GM19397 (cell line): ENCODE measurements around the gene PCDHGC4.

Experiments used
- ATAC-seq: cut with Tn5 transposase; IDR thresholded peaks from one replicate; pipeline ENCODE4 v1.9.1; 2021; ENCODE audit warnings: mild to moderate bottlenecking, moderate library complexity; ENCODE audit not compliant: unreplicated experiment

Gene PCDHGC4

GRCh38 chr5:141489841-141490240, 5.0 kb downstream of the PCDHGC4 start:
- ATAC-seq, result no peak

- no peak for ATAC-seq
Measured at GRCh38 chr5:141490271-141490670, 5.4 kb downstream of the PCDHGC4 start.

DNA sequence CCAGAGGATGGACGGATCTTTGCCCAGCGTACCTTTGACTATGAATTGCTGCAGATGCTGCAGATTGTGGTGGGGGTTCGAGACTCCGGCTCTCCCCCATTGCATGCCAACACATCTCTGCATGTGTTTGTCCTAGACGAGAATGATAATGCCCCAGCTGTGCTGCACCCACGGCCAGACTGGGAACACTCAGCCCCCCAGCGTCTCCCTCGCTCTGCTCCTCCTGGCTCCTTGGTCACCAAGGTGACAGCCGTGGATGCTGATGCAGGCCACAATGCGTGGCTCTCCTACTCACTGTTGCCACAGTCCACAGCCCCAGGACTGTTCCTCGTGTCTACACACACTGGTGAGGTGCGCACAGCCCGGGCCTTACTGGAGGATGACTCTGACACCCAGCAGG, 5.9 kb downstream of the PCDHGC4 start:
- ATAC-seq, result no peak

DNA sequence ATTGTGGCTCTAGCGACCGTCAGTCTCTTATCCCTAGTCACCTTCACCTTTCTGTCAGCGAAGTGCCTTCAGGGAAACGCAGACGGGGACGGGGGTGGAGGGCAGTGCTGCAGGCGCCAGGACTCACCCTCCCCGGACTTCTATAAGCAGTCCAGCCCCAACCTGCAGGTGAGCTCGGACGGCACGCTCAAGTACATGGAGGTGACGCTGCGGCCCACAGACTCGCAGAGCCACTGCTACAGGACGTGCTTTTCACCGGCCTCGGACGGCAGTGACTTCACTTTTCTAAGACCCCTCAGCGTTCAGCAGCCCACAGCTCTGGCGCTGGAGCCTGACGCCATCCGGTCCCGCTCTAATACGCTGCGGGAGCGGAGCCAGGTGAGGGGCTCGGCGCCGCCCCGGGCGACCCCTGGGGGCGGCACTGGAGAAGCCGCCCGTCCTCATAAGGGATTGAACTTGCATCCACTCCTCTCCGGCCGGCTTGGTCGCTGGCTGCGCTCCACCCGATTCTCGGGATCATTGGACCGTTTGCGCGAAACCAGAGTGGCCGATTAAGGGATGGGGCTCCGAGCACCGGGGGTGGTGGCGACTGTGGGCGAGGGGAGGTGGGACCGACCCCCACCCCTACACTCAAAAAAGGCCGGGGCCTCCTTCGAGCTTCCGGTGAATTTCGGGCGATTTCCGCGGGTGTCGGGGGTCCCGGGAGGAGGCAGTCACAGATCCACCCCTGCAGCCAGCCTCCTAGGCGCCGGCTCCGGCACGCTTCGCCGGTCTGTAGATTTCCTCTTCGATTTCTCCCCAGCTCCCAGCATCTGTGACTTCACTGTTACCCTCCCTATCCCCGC, 6.7 kb downstream of the PCDHGC4 start:
- no peak for ATAC-seq

- ATAC-seq, result no peak
Measured at GRCh38 chr5:141492168-141492885, 7.5 kb downstream of the PCDHGC4 start.

GRCh38 chr5:141493500-141494422, 8.9 kb downstream of the PCDHGC4 start:
- no peak for ATAC-seq

- ATAC-seq, result no peak
Measured at GRCh38 chr5:141494761-141495452, 10.1 kb downstream of the PCDHGC4 start.

DNA sequence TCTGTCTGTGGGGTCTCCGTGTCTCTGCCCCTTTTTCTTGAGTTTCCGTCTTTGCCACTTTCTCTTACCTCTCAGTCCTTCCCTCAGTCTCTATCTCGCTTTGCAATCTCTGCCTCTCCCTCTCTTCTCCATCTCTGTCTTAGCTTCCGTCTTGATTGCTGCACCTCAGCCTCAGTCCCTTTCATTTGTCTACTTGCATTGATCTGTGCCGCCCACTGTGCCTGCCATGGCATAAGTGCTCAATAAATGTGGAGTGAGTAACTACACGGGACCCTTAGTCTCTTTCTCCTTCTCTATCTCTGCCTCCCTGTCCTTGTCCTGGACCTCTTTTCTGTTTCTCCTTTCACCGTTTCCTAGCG, 10.6 kb downstream of the PCDHGC4 start:
- ATAC-seq, result no peak

DNA sequence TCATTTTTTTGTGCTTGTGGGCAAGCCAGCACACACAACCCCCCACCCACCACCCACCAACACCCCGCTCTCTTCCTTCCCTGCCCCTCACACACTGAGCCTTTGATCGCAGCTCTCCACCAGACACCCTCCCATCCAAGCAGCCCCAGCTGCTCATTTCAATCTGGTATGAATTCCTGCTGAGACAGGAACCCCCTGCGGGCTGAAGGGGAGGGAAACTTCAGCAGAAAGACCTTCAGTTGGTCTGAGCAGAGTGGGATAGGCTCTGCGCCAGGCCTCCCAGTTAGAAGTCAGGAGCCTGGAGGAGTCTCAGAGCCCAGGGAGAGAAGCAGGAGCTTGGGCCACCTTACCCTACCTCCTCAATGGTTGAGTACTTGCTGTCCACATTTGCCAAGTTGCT, 11.2 kb downstream of the PCDHGC4 start:
- no peak for ATAC-seq

GRCh38 chr5:141501761-141502160, 16.9 kb downstream of the PCDHGC4 start:
- no peak for ATAC-seq

GRCh38 chr5:141503681-141504080, 18.9 kb downstream of the PCDHGC4 start:
- no peak for ATAC-seq

GRCh38 chr5:141504216-141504615, 19.4 kb downstream of the PCDHGC4 start:
- ATAC-seq, result no peak

DNA sequence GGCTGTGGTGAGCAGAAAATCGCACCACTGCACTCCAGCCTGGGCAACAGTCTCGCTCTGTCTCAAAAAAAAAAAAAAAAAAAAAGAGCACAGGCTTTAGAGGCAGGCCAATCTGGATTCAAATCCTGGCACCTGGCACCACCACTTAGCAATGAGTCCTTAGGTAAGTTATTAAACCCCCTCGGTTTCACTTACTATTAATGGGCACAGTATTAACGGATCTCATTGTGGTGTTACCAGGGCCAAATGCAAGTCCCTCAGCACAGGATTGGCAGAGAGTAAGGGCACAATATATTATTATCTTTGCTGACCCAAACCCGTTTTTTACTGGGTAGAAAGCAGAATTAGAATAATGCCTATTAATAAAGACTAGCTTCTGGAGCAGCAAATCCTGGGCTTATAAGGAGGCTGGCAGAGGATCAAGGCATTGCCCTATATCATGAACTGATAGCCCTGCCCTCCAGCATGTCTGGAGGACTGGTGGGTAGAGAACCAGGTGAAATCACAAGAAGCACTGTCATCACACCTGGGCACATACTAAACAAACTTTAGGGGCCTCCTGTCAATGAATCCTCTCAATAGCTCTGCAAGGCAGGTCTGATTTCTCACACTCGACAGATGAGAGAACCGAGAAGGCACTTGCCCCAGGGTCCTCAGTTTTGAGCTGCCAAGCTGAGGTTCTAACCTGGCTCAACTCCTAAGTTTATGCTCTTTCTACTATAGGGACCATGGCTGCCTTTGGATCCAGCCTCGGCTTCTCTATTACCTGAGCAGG, 21.7 kb downstream of the PCDHGC4 start:
- no peak for ATAC-seq

DNA sequence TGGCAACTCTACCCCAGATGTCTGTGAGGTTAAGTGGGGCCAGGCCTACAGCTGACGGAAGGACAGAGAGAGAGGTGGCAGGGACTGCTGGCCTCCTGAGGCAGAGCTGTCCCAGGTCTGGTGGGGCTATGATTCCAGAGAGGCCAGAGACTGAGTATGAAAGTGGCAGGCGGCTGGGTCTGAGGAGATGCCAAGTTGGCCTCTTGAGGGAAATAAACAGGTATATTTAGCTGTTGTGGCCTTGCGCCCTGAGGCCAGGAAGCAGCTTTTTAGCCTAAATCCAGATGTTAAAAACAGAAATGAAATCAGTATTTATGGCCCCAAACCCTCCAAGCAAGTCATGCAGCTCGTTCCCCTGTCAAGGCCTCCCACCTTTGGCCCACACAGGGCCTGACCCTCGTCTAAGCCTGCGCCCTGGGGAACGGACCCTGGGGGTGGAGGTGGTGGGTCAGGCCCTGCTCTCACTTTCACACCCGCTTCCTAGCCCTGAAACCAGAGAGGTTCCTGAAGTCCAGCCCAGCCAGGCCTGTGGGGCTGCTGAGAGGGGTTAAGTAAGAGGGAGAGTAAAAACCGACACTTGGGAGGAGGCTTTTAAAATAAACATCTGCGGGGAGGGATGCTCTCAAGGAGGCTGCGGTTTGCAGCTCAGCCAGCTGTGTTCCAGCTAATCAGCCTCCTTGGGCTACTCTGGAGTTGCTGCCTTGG, 22.7 kb downstream of the PCDHGC4 start:
- ATAC-seq, result peak; percentile 55

DNA sequence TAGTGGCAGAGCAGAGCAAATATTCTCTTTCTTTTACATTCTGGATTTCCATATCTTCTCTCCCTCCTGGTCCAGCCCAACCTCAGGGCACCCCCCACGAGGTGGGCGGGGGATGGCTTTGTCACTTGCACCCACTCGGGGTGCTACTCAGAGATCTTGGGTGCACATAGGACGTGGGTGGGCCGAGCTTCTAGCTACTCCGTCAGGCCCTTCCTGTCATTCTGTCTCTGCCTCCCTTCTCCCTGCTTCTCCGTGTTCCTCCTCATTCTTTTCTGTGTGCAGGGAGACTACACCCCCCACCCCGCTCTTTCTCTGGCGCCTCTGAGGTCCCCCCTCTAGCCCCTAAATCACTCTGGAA, 23.6 kb downstream of the PCDHGC4 start:
- no peak for ATAC-seq

- ATAC-seq, result no peak
Measured at GRCh38 chr5:141508798-141509611, 24.2 kb downstream of the PCDHGC4 start.

GRCh38 chr5:141510160-141510559, 25.3 kb downstream of the PCDHGC4 start:
- ATAC-seq, result no peak

DNA sequence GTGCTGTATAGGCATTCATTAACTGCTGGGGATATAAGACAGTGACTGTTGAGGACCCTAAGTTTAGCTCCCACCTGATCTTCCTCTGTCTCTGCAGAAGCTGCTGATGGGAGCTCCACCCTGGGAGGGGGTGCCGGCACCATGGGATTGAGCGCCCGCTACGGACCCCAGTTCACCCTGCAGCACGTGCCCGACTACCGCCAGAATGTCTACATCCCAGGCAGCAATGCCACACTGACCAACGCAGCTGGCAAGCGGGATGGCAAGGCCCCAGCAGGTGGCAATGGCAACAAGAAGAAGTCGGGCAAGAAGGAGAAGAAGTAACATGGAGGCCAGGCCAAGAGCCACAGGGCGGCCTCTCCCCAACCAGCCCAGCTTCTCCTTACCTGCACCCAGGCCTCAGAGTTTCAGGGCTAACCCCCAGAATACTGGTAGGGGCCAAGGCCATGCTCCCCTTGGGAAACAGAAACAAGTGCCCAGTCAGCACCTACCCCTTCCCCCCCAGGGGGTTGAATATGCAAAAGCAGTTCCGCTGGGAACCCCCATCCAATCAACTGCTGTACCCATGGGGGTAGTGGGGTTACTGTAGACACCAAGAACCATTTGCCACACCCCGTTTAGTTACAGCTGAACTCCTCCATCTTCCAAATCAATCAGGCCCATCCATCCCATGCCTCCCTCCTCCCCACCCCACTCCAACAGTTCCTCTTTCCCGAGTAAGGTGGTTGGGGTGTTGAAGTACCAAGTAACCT, 26.2 kb downstream of the PCDHGC4 start:
- ATAC-seq, result peak; percentile 19
